HG03575 (cell line): ENCODE data around the gene CPE.
A peak's percentile ranks its signal among the peaks of the same experiment; 100 is the strongest.
"Not testable (repeated sequence)": the region's sequence is repeated elsewhere in the genome, so short reads cannot be mapped to it uniquely, and the experiment has no call there.

Experiments used
- ATAC-seq: cut with Tn5 transposase; IDR thresholded peaks from one replicate; pipeline ENCODE4 v1.9.1; 2021; ENCODE audit not compliant: unreplicated experiment, insufficient number of reproducible peaks, low FRiP score; ENCODE audit errors: extremely low read depth

The CPE gene

GRCh38 chr4:165378745-165379677 lies at the start of gene CPE:
Gene CPE (plus strand): TSS chr4:165379008. CDS start chr4:165379222, 214 bp downstream.
- peak; percentile 37 for ATAC-seq

GRCh38 chr4:165330071-165330470 lies 48.7 kb upstream of the CPE start:
- ATAC-seq = no peak

- no peak for ATAC-seq
Measured at GRCh38 chr4:165330666-165331065, 48.1 kb upstream of the CPE start.

- no peak for ATAC-seq
Measured at GRCh38 chr4:165331359-165331758, 47.4 kb upstream of the CPE start.

- ATAC-seq = no peak
Measured at GRCh38 chr4:165331823-165332222, 47.0 kb upstream of the CPE start.

GRCh38 chr4:165332502-165332901 lies 46.3 kb upstream of the CPE start:
- ATAC-seq = no peak

- no peak for ATAC-seq
Measured at GRCh38 chr4:165335163-165335703, 43.6 kb upstream of the CPE start.

- no peak for ATAC-seq
Measured at GRCh38 chr4:165336743-165337142, 42.1 kb upstream of the CPE start.

GRCh38 chr4:165342340-165342739 lies 36.5 kb upstream of the CPE start:
- not testable (repeated sequence) for ATAC-seq

GRCh38 chr4:165343353-165344191 lies 35.2 kb upstream of the CPE start:
- no peak for ATAC-seq

GRCh38 chr4:165345666-165346417 lies 33.0 kb upstream of the CPE start:
- no peak for ATAC-seq

- ATAC-seq = no peak
Measured at GRCh38 chr4:165347647-165348569, 30.9 kb upstream of the CPE start.

- ATAC-seq = no peak
Measured at GRCh38 chr4:165351359-165352130, 27.3 kb upstream of the CPE start.

- no peak for ATAC-seq
Measured at GRCh38 chr4:165355900-165356300, 22.9 kb upstream of the CPE start.

- no peak for ATAC-seq
Measured at GRCh38 chr4:165359506-165359905, 19.3 kb upstream of the CPE start.

- ATAC-seq = no peak
Measured at GRCh38 chr4:165360041-165360695, 18.6 kb upstream of the CPE start.
